GM18520 (cell line): Measurements from ENCODE around the gene PDCD5.

Source experiments
- ATAC-seq: cut with Tn5 transposase; IDR thresholded peaks from one replicate; pipeline ENCODE4 v1.9.1; 2021; ENCODE audit not compliant: unreplicated experiment

The PDCD5 gene

DNA sequence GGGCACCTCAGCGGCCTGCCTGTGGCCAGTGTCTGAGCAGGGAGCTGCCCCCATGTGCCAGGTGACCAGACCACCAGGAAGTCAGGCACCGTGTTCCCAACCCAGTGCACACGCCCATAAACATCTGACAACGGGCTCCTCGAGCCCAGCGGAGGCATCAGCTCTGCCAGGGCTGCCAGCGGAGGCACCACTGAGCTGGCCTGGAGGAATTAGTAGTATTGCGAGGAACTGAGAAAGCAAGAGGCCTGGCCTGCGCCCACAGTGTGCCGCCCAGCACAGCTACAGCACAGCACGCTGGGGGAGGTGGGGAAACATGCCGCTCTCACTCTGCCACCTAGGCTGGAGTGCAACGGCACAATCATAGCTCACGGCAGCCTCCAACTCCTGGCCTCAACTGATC is 49.3 kb downstream of the PDCD5 start:
- no peak for ATAC-seq

DNA sequence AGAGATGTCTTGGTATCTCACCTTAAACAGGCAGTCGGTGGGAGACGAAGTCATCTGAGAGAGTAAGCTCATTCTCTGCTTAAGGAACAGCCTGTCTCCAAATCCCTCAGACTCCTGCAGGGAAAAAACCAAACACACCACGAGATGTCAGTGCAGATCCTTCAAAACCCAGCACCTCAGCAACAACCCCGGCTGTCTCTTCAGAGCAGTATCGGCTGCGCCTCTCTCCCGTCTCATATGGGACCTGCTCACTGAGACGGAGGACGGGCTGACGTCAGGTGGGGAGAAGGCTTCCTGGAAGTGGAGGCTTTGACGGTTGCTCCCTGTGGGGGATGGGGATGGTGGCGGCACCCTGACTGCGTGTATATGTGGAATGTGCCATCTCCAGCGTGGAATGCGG is 50.4 kb downstream of the PDCD5 start:
- no peak for ATAC-seq
